ENCODE data around the gene TAOK2. TPM values are rescaled to one million over a fixed set of nuclear protein-coding genes. Genes with fewer than 3 reads are reported as not detected.
A peak's percentile ranks its signal among the peaks of the same experiment; 100 is the strongest.

Gene TAOK2
- total RNA-seq, 2 experiments from 2014 or later: 13.1 to 14.1 TPM

DNA sequence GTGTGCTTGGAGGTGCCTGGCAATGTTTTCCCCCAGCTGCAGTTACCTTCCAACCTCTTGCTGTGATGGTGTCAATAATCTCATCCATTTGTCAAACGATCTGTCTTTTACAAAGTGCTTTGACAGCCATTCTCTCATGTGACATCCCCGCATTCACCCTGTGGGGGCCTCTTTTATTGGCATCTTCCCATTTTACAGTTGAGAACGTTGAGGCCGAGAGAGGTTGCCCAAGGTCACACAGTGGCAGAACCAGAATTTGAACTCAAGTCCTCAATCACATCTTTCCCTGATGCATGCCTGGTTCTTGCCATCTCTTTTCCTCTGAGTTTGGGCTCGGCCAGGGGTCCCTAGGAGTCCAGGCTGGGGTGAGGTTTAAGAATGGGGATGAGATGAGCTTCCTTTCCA lies 1.5 kb downstream of the TAOK2 start:
- peaks cover 39% of the 10 kb centered on the region for H3K4me1 ChIP-seq (ENCODE audit: insufficient read depth, low read length)
- H3K4me3 Mint-ChIP-seq: peak overlapping the region; percentile 98
- no peaks in the 10 kb centered on the region for H3K27me3 Mint-ChIP-seq
- ATAC-seq (ENCODE audit: poor library complexity) (no peak), DNase-seq (no peak)
- no peaks in the 10 kb centered on the region for H3K27me3 ChIP-seq (ENCODE audit: control insufficient read depth in 1 of 2, insufficient read depth in 2 of 2, low read length in 2 of 2)
- peaks cover 28% of the 10 kb centered on the region for H3K36me3 ChIP-seq (ENCODE audit: insufficient read depth, low read length)
- H3K36me3 Mint-ChIP-seq (ENCODE audit: low read depth): peaks cover 43% of the 10 kb centered on the region
- H3K4me1 Mint-ChIP-seq (ENCODE audit: low read depth): peaks cover 50% of the 10 kb centered on the region
- ChIA-PET POLR2A (interaction anchor here (0.9 to 6.4 kb wide), 5 partner anchors 13 to 167 kb away, joined by 3 to 69 read pairs (median 18); partner anchors contain the start of genes HIRIP3, INO80E, KCTD13 and TMEM219), CTCF (interaction anchor here (1.3 kb wide), 1 partner anchor 112 kb away, joined by 3 read pairs; the partner anchor contains the start of gene CDIPT)
- no peaks in the 10 kb centered on the region for H3K9me3 ChIP-seq (ENCODE audit: control insufficient read depth in 1 of 2, insufficient read depth in 1 of 2, low read length in 2 of 2)
- H3K27ac Mint-ChIP-seq: peak overlapping the region; percentile 84
- peak overlapping the region; percentile 25 to 70 for H3K27ac ChIP-seq (ENCODE audit: low read depth in 1 of 2, low read length in 2 of 2)
- TF ChIP-seq, protein P1, sequence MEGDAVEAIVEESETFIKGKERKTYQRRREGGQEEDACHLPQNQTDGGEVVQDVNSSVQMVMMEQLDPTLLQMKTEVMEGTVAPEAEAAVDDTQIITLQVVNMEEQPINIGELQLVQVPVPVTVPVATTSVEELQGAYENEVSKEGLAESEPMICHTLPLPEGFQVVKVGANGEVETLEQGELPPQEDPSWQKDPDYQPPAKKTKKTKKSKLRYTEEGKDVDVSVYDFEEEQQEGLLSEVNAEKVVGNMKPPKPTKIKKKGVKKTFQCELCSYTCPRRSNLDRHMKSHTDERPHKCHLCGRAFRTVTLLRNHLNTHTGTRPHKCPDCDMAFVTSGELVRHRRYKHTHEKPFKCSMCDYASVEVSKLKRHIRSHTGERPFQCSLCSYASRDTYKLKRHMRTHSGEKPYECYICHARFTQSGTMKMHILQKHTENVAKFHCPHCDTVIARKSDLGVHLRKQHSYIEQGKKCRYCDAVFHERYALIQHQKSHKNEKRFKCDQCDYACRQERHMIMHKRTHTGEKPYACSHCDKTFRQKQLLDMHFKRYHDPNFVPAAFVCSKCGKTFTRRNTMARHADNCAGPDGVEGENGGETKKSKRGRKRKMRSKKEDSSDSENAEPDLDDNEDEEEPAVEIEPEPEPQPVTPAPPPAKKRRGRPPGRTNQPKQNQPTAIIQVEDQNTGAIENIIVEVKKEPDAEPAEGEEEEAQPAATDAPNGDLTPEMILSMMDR (IDR thresholded peaks at IDR 0.05): no peak
- intact Hi-C loops (cut with DNase I, micrococcal nuclease): loop anchor here in 1 of 2 experiments (5.0 kb wide), 1 partner anchor 53 kb away; no protein-coding TSS in a partner anchor
- no peaks in the 10 kb centered on the region for H3K9me3 Mint-ChIP-seq
- H3K4me3 ChIP-seq (ENCODE audit: low read length): peak overlapping the region; percentile 99

DNA sequence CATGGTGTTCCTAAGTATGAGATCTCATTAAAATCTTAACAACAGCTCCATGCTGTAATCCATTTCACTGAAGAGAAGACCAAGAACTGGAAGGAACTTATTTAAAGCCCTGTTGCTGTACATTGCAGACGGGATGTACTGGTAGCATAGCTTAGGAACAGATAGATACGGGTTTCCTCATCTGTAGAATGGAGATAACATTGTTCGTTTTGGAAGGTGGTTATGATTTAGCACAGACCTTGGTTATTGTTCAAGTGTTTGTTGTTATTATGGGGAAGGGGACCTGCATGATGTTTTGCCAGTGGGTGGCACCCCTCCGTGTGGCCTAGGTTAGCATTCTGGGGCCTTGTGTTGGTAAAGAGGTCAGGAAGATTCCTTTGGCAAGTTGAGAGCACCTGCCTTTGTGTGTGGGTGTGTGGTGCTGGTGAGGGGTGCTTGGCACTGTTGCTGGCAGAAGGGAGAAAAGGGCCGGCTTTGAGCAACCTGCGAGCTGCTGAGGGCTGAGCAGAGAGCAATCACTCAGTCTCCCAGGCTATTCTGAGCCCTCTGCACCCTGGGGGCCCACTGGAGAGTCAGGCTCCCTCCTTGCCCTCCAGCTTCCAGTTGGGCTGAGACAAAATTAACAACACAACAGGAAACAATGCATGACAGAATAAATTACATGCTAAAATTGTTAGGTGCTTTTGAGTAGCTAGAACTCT lies 2.3 kb downstream of the TAOK2 start:
- ChIA-PET CTCF (interaction anchor here (1.2 to 1.3 kb wide), 2 partner anchors 14 to 112 kb away, joined by 3 read pairs; partner anchors contain the start of genes CDIPT and TMEM219), POLR2A (interaction anchor here (0.9 to 6.4 kb wide), 4 partner anchors 14 to 168 kb away, joined by 3 to 69 read pairs (median 14); partner anchors contain the start of genes HIRIP3, INO80E, KCTD13 and TMEM219)
- Mint-ChIP-seq H3K9me3 (no peaks in the 10 kb centered on the region), H3K27me3 (no peaks in the 10 kb centered on the region), H3K4me1 (ENCODE audit: low read depth) (peaks cover 50% of the 10 kb centered on the region), H3K4me3 (peak overlapping the region; percentile 98), H3K27ac (peak overlapping the region; percentile 84), H3K36me3 (ENCODE audit: low read depth) (peaks cover 51% of the 10 kb centered on the region)
- Histone ChIP-seq H3K36me3 (ENCODE audit: insufficient read depth, low read length) (peaks cover 32% of the 10 kb centered on the region), H3K27ac (ENCODE audit: low read depth in 1 of 2, low read length in 2 of 2) (no peak overlapping the region), H3K9me3 (ENCODE audit: control insufficient read depth in 1 of 2, insufficient read depth in 1 of 2, low read length in 2 of 2) (no peaks in the 10 kb centered on the region), H3K27me3 (ENCODE audit: control insufficient read depth in 1 of 2, insufficient read depth in 2 of 2, low read length in 2 of 2) (no peaks in the 10 kb centered on the region), H3K4me1 (ENCODE audit: insufficient read depth, low read length) (peaks cover 39% of the 10 kb centered on the region), H3K4me3 (ENCODE audit: low read length) (peak overlapping the region; percentile 99)
- intact Hi-C loops (cut with DNase I, micrococcal nuclease): loop anchor here in 1 of 2 experiments (5.0 kb wide), 1 partner anchor 54 kb away; no protein-coding TSS in a partner anchor
- ATAC-seq (ENCODE audit: poor library complexity) (no peak), DNase-seq (no peak)
- TF ChIP-seq, protein P1 (IDR thresholded peaks at IDR 0.05): no peak

DNA sequence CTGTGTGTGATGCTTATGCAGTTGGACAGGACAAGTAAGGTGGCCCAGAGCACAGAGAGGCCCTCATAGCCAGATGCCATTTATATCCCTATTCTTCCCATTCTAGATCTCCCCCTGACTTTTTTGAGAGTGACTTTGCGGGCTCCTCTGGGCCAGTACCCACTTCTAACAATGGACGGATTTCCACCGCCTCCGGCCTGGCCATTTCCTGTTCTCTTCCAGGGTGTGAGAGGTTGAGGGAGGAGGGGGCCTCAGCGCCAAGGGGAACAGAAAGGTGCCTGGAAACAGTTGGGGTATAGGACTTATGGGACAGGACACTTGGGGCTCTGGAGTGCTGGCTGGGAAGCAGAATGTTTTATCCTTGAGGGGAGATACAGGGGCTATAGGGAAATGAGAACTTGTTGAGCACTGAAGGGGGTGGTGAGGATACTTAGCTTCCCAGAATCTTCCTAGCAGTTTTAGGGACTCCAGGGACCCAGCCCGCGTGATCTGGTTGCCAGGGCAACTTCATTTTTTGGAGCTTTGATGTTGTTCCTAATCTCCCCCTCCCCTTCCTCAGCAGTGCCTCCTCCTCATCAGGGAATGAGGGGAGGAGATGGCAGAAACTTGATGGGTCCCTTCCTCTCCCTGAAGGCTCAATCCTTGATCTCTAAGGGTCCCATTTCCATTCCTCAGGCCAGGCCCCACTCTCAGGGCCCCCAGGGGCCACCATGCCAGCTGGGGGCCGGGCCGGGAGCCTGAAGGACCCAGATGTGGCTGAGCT lies 3.6 kb downstream of the TAOK2 start:
- Mint-ChIP-seq H3K27ac (peak overlapping the region; percentile 84), H3K4me1 (ENCODE audit: low read depth) (peaks cover 50% of the 10 kb centered on the region), H3K27me3 (no peaks in the 10 kb centered on the region), H3K9me3 (no peaks in the 10 kb centered on the region), H3K4me3 (no peak overlapping the region), H3K36me3 (ENCODE audit: low read depth) (peaks cover 58% of the 10 kb centered on the region)
- H3K4me3 ChIP-seq (ENCODE audit: low read length): no peak overlapping the region
- H3K9me3 ChIP-seq (ENCODE audit: control insufficient read depth in 1 of 2, insufficient read depth in 1 of 2, low read length in 2 of 2): no peaks in the 10 kb centered on the region
- no peaks in the 10 kb centered on the region for H3K27me3 ChIP-seq (ENCODE audit: control insufficient read depth in 1 of 2, insufficient read depth in 2 of 2, low read length in 2 of 2)
- ATAC-seq (ENCODE audit: poor library complexity) (no peak), DNase-seq (peak in 1 of 14 experiments; percentile 4)
- H3K4me1 ChIP-seq (ENCODE audit: insufficient read depth, low read length): peaks cover 39% of the 10 kb centered on the region
- ChIA-PET POLR2A (interaction anchor here (2.2 kb wide), 1 partner anchor 51 kb away, joined by 11 read pairs; the partner anchor contains the start of gene KCTD13), CTCF (no interaction called here)
- peaks cover 45% of the 10 kb centered on the region for H3K36me3 ChIP-seq (ENCODE audit: insufficient read depth, low read length)
- H3K27ac ChIP-seq (ENCODE audit: low read depth in 1 of 2, low read length in 2 of 2): no peak overlapping the region
- intact Hi-C loops (cut with DNase I, micrococcal nuclease): loop anchor here in 1 of 2 experiments (5.0 kb wide), 1 partner anchor 55 kb away; no protein-coding TSS in a partner anchor
- TF ChIP-seq, protein P1 (IDR thresholded peaks at IDR 0.05): no peak

Measured in CD4-positive, alpha-beta T cell (primary cell).